Muscle of leg (tissue), 11 donors: ENCODE data around the gene CAMTA1. TPM values are rescaled to one million over a fixed set of nuclear protein-coding genes. Genes with fewer than 3 reads are reported as not detected.

ENCODE experiments used
- DNase-seq: peaks from one replicate; pipeline ENCODE4 v3.0.0; 2013
- H3K27ac ChIP-seq: one replicate; pipeline ENCODE4 v1.5.1; 2013; ENCODE audit warnings: mild to moderate bottlenecking, low read length, control low read depth
- H3K27me3 ChIP-seq: one replicate; pipeline ENCODE4 v1.6.1; 2013; ENCODE audit warnings: low read length; ENCODE audit not compliant: control insufficient read depth, insufficient read depth
- H3K36me3 ChIP-seq: one replicate; pipeline ENCODE4 v1.6.1; 2013; ENCODE audit warnings: low read length; ENCODE audit not compliant: control insufficient read depth, insufficient read depth
- H3K4me1 ChIP-seq: one replicate; pipeline ENCODE4 v1.6.1; 2013; ENCODE audit warnings: low read length; ENCODE audit not compliant: control insufficient read depth, insufficient read depth
- H3K4me3 ChIP-seq: one replicate; pipeline ENCODE4 v1.5.1; 2013; ENCODE audit warnings: low read length, control low read depth
- H3K9me3 ChIP-seq: replicated peaks from 2 replicates; pipeline ENCODE4 v1.6.1; 2013; ENCODE audit warnings: low read depth, low read length; ENCODE audit not compliant: control insufficient read depth
- WGBS: methylation state at CpG from one replicate; pipeline ENCODE4 v1.1.5; 2013; ENCODE audit warnings: missing lambda C conversion rate; ENCODE audit not compliant: insufficient coverage; 5-methylcytosine and 5-hydroxymethylcytosine counted together
- polyA plus RNA-seq, 8 donors: library from polyadenylated mRNA; unstranded; fragments of 120-200 nt; gene quantifications; one replicate each; pipeline versions ENCODE4 v1.2.1 to v1.2.3, GENCODE V29; 2013; ENCODE audit warnings: inconsistent platforms in 1 of 8, low replicate concordance in 1 of 8; ENCODE audit not compliant: insufficient read length in 8 of 8, insufficient read depth in 1 of 8
- total RNA-seq: library from RNA; stranded (reverse); fragments of 120-200 nt; gene quantifications from one replicate; pipeline ENCODE4 v1.2.4, GENCODE V29; 2013

CAMTA1 gene
- total and polyA plus RNA-seq, 9 donors: 36.4 to 56.4 (median 47.7) TPM

GRCh38 chr1:7508934-7509519 lies 723.8 kb downstream of the CAMTA1 start:
- peaks cover 8% of the 10 kb centered on the region for H3K27me3 ChIP-seq
- no peaks in the 10 kb centered on the region for H3K9me3 ChIP-seq
- H3K4me3 ChIP-seq: no peak overlapping the region
- no peak for DNase-seq
- H3K27ac ChIP-seq: no peak overlapping the region
- H3K36me3 ChIP-seq: no peaks in the 10 kb centered on the region
- peaks cover 20% of the 10 kb centered on the region for H3K4me1 ChIP-seq
- 0% methylated on average over 1 of the region's 11 CpGs for WGBS

GRCh38 chr1:7509598-7509997 lies 724.3 kb downstream of the CAMTA1 start:
- no peaks in the 10 kb centered on the region for H3K9me3 ChIP-seq
- peaks cover 8% of the 10 kb centered on the region for H3K27me3 ChIP-seq
- H3K36me3 ChIP-seq: no peaks in the 10 kb centered on the region
- no peak for DNase-seq
- 59% methylated on average over 5 of the region's 7 CpGs for WGBS
- H3K27ac ChIP-seq: no peak overlapping the region
- no peak overlapping the region for H3K4me3 ChIP-seq
- peaks cover 20% of the 10 kb centered on the region for H3K4me1 ChIP-seq

GRCh38 chr1:7510389-7510931 lies 725.2 kb downstream of the CAMTA1 start:
- 100% methylated on average over 5 of the region's 7 CpGs for WGBS
- Histone ChIP-seq H3K27ac (no peak overlapping the region), H3K27me3 (peaks cover 8% of the 10 kb centered on the region), H3K4me3 (no peak overlapping the region), H3K9me3 (no peaks in the 10 kb centered on the region), H3K4me1 (peaks cover 20% of the 10 kb centered on the region), H3K36me3 (no peaks in the 10 kb centered on the region)
- no peak for DNase-seq

GRCh38 chr1:7511381-7511780 lies 726.1 kb downstream of the CAMTA1 start:
- Histone ChIP-seq H3K4me1 (peaks cover 23% of the 10 kb centered on the region), H3K27me3 (peaks cover 8% of the 10 kb centered on the region), H3K9me3 (no peaks in the 10 kb centered on the region), H3K27ac (no peak overlapping the region), H3K4me3 (no peak overlapping the region), H3K36me3 (no peaks in the 10 kb centered on the region)
- DNase-seq: no peak
- WGBS: 11% methylated on average over 2 of the region's 2 CpGs

- H3K36me3 ChIP-seq: no peaks in the 10 kb centered on the region
- no peak overlapping the region for H3K4me3 ChIP-seq
- no peak for DNase-seq
- peaks cover 8% of the 10 kb centered on the region for H3K27me3 ChIP-seq
- H3K4me1 ChIP-seq: peaks cover 28% of the 10 kb centered on the region
- no peak overlapping the region for H3K27ac ChIP-seq
- H3K9me3 ChIP-seq: no peaks in the 10 kb centered on the region
- 90% methylated on average over 10 of the region's 10 CpGs for WGBS
Observed at GRCh38 chr1:7513081-7513480, 727.8 kb downstream of the CAMTA1 start.

GRCh38 chr1:7515175-7515574 lies 729.9 kb downstream of the CAMTA1 start:
- WGBS: 80% methylated on average over 3 of the region's 5 CpGs
- H3K9me3 ChIP-seq: no peaks in the 10 kb centered on the region
- peaks cover 7% of the 10 kb centered on the region for H3K27me3 ChIP-seq
- no peak overlapping the region for H3K27ac ChIP-seq
- no peak for DNase-seq
- no peak overlapping the region for H3K4me3 ChIP-seq
- no peaks in the 10 kb centered on the region for H3K36me3 ChIP-seq
- peaks cover 15% of the 10 kb centered on the region for H3K4me1 ChIP-seq

- DNase-seq: no peak
- Histone ChIP-seq H3K27ac (no peak overlapping the region), H3K36me3 (no peaks in the 10 kb centered on the region), H3K4me3 (no peak overlapping the region), H3K9me3 (no peaks in the 10 kb centered on the region), H3K4me1 (peaks cover 15% of the 10 kb centered on the region), H3K27me3 (peaks cover 2% of the 10 kb centered on the region)
- WGBS: 100% methylated on average over 3 of the region's 8 CpGs
Observed at GRCh38 chr1:7515904-7516303, 730.6 kb downstream of the CAMTA1 start.

- no peak overlapping the region for H3K27ac ChIP-seq
- no peak overlapping the region for H3K4me3 ChIP-seq
- peak; percentile 48 for DNase-seq
- WGBS: 16% methylated on average over 3 of the region's 4 CpGs
- no peaks in the 10 kb centered on the region for H3K9me3 ChIP-seq
- peaks cover 15% of the 10 kb centered on the region for H3K4me1 ChIP-seq
- peaks cover 2% of the 10 kb centered on the region for H3K27me3 ChIP-seq
- H3K36me3 ChIP-seq: no peaks in the 10 kb centered on the region
Observed at GRCh38 chr1:7516341-7516740, 731.1 kb downstream of the CAMTA1 start.

GRCh38 chr1:7516929-7517328 lies 731.7 kb downstream of the CAMTA1 start:
- H3K27me3 ChIP-seq: no peaks in the 10 kb centered on the region
- H3K4me3 ChIP-seq: no peak overlapping the region
- H3K9me3 ChIP-seq: no peaks in the 10 kb centered on the region
- peaks cover 15% of the 10 kb centered on the region for H3K4me1 ChIP-seq
- no peak overlapping the region for H3K27ac ChIP-seq
- DNase-seq: no peak
- H3K36me3 ChIP-seq: no peaks in the 10 kb centered on the region
- WGBS: no CpG with 5 or more reads among the region's 5 CpGs

GRCh38 chr1:7517611-7518330 lies 732.5 kb downstream of the CAMTA1 start:
- WGBS: 58% methylated on average over 8 of the region's 10 CpGs
- Histone ChIP-seq H3K27ac (no peak overlapping the region), H3K36me3 (no peaks in the 10 kb centered on the region), H3K4me1 (peaks cover 15% of the 10 kb centered on the region), H3K9me3 (no peaks in the 10 kb centered on the region), H3K4me3 (no peak overlapping the region), H3K27me3 (no peaks in the 10 kb centered on the region)
- no peak for DNase-seq
